Activated naive CD8-positive, alpha-beta T cell treated with anti-CD3 and anti-CD28 coated beads, Interleukin-2, amount 50 U/mL, for 16 hours (primary cell): ENCODE results near the gene PANK3.
"Not testable (repeated sequence)": the region's sequence is repeated elsewhere in the genome, so short reads cannot be mapped to it uniquely, and the experiment has no call there.

Source experiments
- DNase-seq: peaks from one replicate; pipeline ENCODE4 v3.0.0-alpha.2; 2020; ENCODE audit warnings: low read depth, low spot score

PANK3 gene

GRCh38 chr5:168578538-168579487 lies at the start of gene PANK3:
PANK3 (minus strand) TSS chr5:168579368; CDS start chr5:168579283, 85 bp downstream.
- DNase-seq = no peak

- DNase-seq = no peak
Observed at GRCh38 chr5:168624850-168625364, 45.7 kb upstream of the PANK3 start.

- no peak for DNase-seq
Observed at GRCh38 chr5:168620807-168621206, 41.6 kb upstream of the PANK3 start.

GRCh38 chr5:168614661-168615060 lies 35.5 kb upstream of the PANK3 start:
- DNase-seq = no peak

- DNase-seq = no peak
Observed at GRCh38 chr5:168613996-168614395, 34.8 kb upstream of the PANK3 start.

GRCh38 chr5:168613396-168613795 lies 34.2 kb upstream of the PANK3 start:
- DNase-seq = no peak

- DNase-seq = no peak
Observed at GRCh38 chr5:168612996-168613395, 33.8 kb upstream of the PANK3 start.

- no peak for DNase-seq
Observed at GRCh38 chr5:168612123-168612522, 33.0 kb upstream of the PANK3 start.

- no peak for DNase-seq
Observed at GRCh38 chr5:168611165-168611564, 32.0 kb upstream of the PANK3 start.

GRCh38 chr5:168609806-168610482 lies 30.8 kb upstream of the PANK3 start:
- no peak for DNase-seq

- no peak for DNase-seq
Observed at GRCh38 chr5:168608821-168609220, 29.7 kb upstream of the PANK3 start.

GRCh38 chr5:168608386-168608785 lies 29.2 kb upstream of the PANK3 start:
- DNase-seq = no peak

GRCh38 chr5:168607946-168608345 lies 28.8 kb upstream of the PANK3 start:
- no peak for DNase-seq

GRCh38 chr5:168606562-168606961 lies 27.4 kb upstream of the PANK3 start:
- DNase-seq = no peak

GRCh38 chr5:168604436-168604835 lies 25.3 kb upstream of the PANK3 start:
- no peak for DNase-seq

- no peak for DNase-seq
Observed at GRCh38 chr5:168603746-168604145, 24.6 kb upstream of the PANK3 start.

- DNase-seq = no peak
Observed at GRCh38 chr5:168602517-168602916, 23.3 kb upstream of the PANK3 start.

- no peak for DNase-seq
Observed at GRCh38 chr5:168601972-168602371, 22.8 kb upstream of the PANK3 start.

GRCh38 chr5:168600409-168600808 lies 21.2 kb upstream of the PANK3 start:
- no peak for DNase-seq

GRCh38 chr5:168599826-168600225 lies 20.7 kb upstream of the PANK3 start:
- DNase-seq = no peak

GRCh38 chr5:168598639-168599038 lies 19.5 kb upstream of the PANK3 start:
- no peak for DNase-seq

GRCh38 chr5:168596927-168597326 lies 17.8 kb upstream of the PANK3 start:
- no peak for DNase-seq

GRCh38 chr5:168596122-168596521 lies 17.0 kb upstream of the PANK3 start:
- DNase-seq = not testable (repeated sequence)
